Activated T-cell treated with anti-CD3 and anti-CD28 coated beads for 1 hour (primary cell): ENCODE measurements around the gene GPX7.

Experiments
- DNase-seq: peaks from one replicate; pipeline ENCODE4 v3.0.0-alpha.2; 2020; ENCODE audit warnings: low read depth

Gene GPX7

DNA sequence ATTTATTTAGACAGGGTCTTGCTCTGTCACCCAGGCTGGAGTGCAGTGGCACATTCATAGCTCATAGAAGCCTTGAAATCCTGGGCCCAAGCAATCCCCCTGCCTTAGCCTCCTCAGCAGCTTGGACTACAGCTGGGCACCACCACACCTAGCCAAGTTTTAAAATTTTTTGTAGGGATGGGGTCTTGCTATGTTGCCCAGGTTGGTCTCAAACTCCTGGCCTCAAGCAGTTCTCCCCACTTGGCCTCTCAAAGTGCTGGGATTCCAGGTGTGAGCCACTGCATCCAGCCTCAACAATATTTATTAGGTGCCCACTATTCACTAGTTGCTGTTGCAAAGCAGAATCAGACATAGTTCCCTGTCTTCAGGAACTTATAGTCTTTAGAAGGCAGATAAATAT is 14.1 kb upstream of the GPX7 start:
- DNase-seq = no peak

GRCh38 chr1:52588535-52588934 is 13.6 kb upstream of the GPX7 start:
- no peak for DNase-seq

DNA sequence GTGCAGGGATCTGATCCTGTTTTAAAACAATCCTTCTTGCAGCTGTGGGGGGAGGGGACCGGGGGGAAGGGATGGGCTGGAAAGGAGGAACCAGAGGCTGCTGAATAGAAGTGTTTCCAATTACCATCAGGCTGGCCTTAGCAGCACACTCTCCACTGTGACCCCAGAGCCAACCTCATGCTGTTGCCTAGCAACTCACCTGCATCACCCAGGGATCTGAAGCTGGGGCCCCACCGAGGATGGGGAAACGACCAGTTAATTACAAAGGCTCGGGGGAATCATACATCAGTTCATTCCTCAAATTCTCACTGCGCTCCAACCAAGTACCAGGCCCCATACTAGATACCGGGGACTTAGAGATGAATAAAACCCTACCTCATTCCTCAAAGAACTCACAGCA is 11.9 kb upstream of the GPX7 start:
- no peak for DNase-seq

DNA sequence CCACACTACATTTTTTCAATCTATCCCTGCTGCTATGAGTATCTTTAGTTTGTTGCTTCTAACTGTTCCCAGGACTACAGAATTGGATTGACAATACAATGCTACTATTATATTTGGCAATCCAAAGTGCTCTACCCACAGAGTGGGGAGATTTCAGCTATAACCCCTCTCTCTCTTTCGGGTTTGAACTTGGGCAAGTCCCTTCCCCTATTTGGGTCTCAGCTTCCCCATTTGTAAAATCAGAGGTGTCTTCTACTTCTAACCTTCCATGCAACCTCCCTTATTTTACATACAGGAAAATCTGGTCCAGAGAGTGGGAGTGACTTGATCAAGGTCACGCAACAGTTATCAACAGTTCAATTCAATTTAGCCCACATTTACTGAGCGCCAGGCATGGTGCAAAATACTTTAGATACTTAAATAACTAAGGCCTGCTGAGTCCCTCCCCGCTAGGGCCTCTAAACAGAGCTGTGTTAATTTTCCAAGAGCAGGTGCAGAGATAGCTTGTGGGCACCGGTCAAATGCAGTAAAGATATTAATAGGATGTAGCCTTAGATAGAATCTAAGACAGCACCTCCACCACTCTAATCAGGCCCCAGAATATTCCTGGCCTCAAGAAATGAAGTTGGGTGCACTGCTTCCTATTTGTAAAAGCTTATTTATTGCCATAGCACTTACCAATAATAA is 9.4 kb upstream of the GPX7 start:
- DNase-seq = no peak

DNA sequence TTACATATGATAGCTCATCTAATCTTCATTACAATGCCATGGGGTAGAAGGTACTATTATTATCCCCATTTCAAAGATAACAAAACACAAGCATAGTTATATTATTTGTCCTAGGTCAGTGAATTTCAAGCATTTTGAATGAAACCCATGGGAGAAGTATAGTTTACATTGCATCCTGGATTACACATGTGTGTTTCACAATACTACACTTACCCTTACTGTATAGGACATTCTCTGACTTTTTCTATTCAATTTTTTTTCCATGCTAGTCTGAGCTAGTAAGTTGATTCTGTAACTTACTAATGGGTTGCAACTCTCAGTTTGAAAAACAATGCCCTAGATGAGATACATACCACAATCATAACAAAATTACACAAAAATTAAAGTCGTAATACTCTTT is 8.7 kb upstream of the GPX7 start:
- no peak for DNase-seq

GRCh38 chr1:52595061-52595460 is 7.1 kb upstream of the GPX7 start:
- no peak for DNase-seq

DNA sequence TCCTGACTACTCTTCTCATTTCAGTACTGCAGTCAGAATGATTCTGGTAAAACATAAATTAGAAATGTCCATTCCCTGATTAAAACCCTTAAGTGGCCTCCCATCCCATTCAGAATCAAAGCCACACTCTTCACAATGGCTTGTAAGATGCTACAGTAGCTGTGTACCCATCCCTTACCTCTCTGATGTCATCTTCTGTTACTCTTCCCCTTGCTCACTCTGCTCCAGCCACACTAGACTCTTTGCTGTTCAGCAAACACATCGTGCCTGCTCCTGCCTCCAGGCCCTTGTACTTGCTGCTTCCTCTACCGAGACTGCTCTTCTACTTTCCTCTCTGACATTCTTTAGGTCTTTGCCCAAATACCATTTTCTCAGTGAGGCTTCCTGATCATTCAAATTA is 4.3 kb upstream of the GPX7 start:
- DNase-seq = no peak

- DNase-seq = no peak
Measured at GRCh38 chr1:52598729-52599128, 3.4 kb upstream of the GPX7 start.

GRCh38 chr1:52599236-52599635 is 2.9 kb upstream of the GPX7 start:
- DNase-seq = no peak

DNA sequence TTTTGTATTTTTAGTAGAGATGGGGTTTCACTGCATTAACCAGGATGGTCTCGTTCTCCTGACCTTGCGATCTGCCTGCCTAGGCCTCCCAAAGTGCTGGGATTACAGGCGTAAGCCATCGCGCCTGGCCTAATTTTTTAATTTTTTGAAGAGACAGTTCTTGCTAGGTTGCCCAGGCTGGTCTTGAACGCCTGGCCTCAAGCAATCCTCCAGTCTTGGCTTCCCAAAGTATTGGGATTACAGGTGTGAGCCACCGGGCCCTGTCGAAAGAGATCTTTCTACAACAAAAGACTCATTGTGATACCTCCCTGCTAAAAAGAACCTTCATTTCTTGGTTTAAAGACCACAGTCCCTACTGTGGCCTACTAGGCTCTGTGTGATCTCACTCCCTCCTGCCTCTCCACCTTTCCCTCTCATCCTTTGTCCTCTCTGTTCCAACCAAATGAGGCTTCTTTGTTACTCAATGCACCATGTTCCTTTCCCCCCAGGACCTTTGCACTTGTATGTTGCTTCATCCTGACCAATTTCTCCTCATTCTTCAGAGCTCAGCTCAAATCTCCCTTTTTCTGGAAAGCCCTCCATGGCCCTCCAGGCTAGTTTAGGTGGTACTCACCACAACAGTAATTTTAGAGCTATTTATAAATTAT is 1.5 kb upstream of the GPX7 start:
- DNase-seq = no peak

- DNase-seq = no peak
Measured at GRCh38 chr1:52601519-52601918, 652 bp upstream of the GPX7 start.

DNA sequence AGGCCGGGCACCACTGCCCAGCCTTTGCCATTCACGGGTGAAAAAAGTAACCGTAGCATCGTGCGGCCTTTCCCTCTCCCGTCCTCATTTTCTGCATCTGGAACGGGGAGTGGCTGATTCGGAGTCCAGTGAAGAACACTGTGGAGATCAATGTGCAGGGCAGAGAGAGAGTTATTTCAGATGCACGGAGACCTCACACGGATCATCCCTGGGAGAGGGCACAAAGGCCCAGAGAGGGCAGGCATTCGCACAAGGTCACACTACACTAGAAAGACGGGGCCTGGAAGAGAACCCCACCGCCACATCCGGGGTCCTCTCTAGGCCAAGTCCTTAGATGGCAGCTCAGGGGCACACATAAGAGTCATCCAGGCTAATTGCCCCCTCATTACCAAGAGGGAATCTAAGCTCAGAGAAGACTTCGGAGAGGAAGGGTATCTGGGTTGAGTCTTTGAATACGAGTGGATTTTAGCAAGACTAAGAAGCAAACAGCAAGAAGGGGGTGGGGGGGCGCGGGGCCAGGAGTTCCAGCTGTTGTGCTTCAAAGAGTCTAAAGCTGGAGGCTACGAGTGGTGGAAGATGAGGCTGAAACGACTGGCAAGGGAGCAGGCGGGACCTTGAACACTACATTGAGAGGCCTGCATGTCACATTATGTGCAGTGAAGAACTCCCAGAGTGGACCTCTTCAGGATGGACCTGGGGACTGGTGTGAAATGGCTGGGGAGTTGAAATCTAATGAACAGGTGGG is 857 bp downstream of the GPX7 start:
- DNase-seq = no peak

- DNase-seq = no peak
Measured at GRCh38 chr1:52603630-52604029, 1.5 kb downstream of the GPX7 start.

- no peak for DNase-seq
Measured at GRCh38 chr1:52604063-52604770, 2.0 kb downstream of the GPX7 start.

GRCh38 chr1:52613636-52614373 is 11.6 kb downstream of the GPX7 start:
- no peak for DNase-seq

DNA sequence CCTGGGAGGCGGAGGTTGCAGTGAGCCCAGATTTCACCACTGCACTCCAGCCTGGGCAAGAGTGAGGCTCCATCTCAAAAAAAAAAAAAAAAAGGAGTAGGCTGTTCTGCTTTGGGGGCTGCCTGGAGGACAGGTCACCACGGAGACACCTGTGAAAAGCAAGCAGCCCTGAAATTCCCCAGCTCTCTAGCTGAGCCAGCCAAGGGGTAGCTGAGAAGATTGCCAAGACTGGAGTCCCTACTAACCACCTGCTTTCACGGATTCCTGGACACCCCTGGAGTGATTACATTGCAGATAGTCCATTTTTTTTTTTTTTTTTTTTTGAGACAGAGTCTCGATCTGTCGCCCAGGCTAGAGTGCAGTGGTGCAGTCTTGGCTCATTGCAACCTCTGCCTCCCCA is 12.5 kb downstream of the GPX7 start:
- no peak for DNase-seq

- no peak for DNase-seq
Measured at GRCh38 chr1:52615489-52616042, 13.4 kb downstream of the GPX7 start.

DNA sequence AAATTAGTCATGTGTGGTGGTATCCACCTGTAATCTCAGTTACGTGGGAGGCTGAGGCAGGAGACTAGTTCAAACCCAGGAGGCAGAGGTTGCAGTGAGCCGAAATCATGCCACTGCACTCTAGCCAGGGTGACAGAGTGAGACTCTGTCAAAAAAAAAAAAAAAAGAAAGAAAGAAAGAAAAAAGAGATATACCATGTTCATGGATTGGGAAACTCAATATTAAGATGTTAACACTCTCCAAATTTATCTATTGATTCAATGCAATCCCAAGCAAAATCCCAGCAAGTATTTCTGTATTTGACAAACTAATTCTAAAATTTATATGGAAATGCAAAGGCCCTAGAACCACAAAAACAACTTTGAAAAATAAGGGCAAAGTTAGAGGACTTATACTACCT is 19.8 kb downstream of the GPX7 start:
- no peak for DNase-seq

DNA sequence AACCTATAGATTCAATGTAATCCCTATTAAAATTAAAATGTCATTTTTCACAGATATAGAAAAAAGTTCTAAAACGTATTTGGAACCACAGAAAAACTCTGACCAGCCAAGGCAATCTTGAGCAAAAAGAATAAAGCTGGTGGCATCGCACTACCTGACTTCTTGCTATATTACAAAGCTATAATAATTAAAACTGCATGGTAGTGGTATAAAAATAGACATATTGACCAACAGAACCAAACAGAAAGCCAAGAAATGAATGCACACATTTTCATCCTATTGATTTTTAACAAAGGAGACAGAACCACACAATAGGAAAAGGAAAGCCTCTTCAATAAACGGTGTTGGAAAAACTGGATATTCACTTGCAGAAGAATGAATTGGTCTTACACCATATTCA is 21.6 kb downstream of the GPX7 start:
- DNase-seq = no peak

DNA sequence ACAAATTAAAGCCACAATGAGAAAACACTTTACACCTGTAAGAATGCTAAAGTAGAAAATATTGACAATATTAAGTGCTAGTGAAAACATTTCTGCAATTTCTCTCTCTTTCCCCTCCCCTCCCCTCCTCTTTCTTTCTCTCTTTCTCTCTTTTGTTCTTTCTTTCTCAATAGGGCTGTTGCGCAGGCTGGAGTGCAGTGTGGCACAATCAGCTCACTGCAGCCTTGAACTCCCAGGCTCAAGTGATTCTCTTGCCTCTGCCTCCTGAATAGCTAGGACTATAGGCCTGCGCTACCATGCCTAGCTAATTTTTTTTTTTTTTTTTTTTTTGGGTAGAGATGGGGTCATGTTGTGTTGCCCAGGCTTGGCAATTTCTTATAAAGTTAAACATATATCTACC is 24.9 kb downstream of the GPX7 start:
- no peak for DNase-seq

GRCh38 chr1:52628614-52629324 is 26.6 kb downstream of the GPX7 start:
- DNase-seq = no peak
